Karpas-422 (cell line): ENCODE results near the gene FGD4. TPM values are rescaled to one million over a fixed set of nuclear protein-coding genes. Genes with fewer than 3 reads are reported as not detected.
"Not testable (repeated sequence)": the region's sequence is repeated elsewhere in the genome, so short reads cannot be mapped to it uniquely, and the experiment has no call there.

Experiments
- DNase-seq: peaks from one replicate; pipeline ENCODE4 v3.0.0-alpha.2; 2015
- H2AFZ ChIP-seq: fragments of 200-600 bp; sonication (generic); 2 replicates; pipeline ENCODE4 v1.6.1; 2014; ENCODE audit warnings: antibody characterized with exemption, low read length, mixed read lengths
- H3K27ac ChIP-seq: fragments of 200-600 bp; sonication (generic); 2 replicates; pipeline ENCODE4 v1.5.1; 2014; ENCODE audit warnings: mild to moderate bottlenecking, low read length, moderate library complexity
- H3K27me3 ChIP-seq: fragments of 200-600 bp; sonication (generic); 2 replicates; pipeline ENCODE4 v1.6.1; 2014; ENCODE audit warnings: low read length, mixed read lengths
- H3K36me3 ChIP-seq: fragments of 200-600 bp; sonication (generic); 2 replicates; pipeline ENCODE4 v1.6.1; 2014; ENCODE audit warnings: low read length, mixed read lengths; ENCODE audit not compliant: insufficient read depth
- H3K4me1 ChIP-seq: fragments of 200-600 bp; sonication (generic); 2 replicates; pipeline ENCODE4 v1.6.1; 2014; ENCODE audit warnings: mild to moderate bottlenecking, low read length, mixed read lengths
- H3K4me2 ChIP-seq: fragments of 200-600 bp; sonication (generic); 2 replicates; pipeline ENCODE4 v1.6.1; 2014; ENCODE audit warnings: low read length, low read depth, mild to moderate bottlenecking; ENCODE audit not compliant: poor library complexity, severe bottlenecking
- H3K4me3 ChIP-seq: fragments of 200-600 bp; sonication (generic); 2 replicates; pipeline ENCODE4 v1.5.1; 2014; ENCODE audit warnings: mild to moderate bottlenecking, antibody characterized with exemption, low read length, mixed read lengths
- H3K79me2 ChIP-seq: fragments of 200-600 bp; sonication (generic); 2 replicates; pipeline ENCODE4 v1.6.1; 2014; ENCODE audit warnings: mild to moderate bottlenecking, low read length, mixed read lengths
- H3K9ac ChIP-seq: fragments of 200-600 bp; sonication (generic); 2 replicates; pipeline ENCODE4 v1.6.0; 2014; ENCODE audit warnings: low read length
- H3K9me2 ChIP-seq: fragments of 200-600 bp; sonication (generic), shearing (Covaris generic); replicated peaks from 2 replicates; pipeline ENCODE4 v1.6.0; 2014; ENCODE audit warnings: mild to moderate bottlenecking, low read length, moderate library complexity; ENCODE audit not compliant: insufficient read depth
- H3K9me3 ChIP-seq: fragments of 300-700, 200-600 bp; sonication (generic); 2 replicates; pipeline ENCODE4 v1.6.1; 2014; ENCODE audit warnings: low read length, mixed read lengths
- H4K20me1 ChIP-seq: fragments of 200-600 bp; sonication (generic); 2 replicates; pipeline ENCODE4 v1.6.1; 2014; ENCODE audit warnings: mild to moderate bottlenecking, antibody characterized with exemption, low read length, low read depth; ENCODE audit not compliant: insufficient read depth
- total RNA-seq: library from RNA; depleted of rRNA; stranded (reverse); fragments of >200 nt; shearing (Covaris generic); gene quantifications from 2 replicates; pipeline ENCODE4 v1.2.3, GENCODE V29; 2014; ENCODE audit warnings: low replicate concordance

The FGD4 gene
- total RNA-seq, 1 experiment from 2014 or later, result 0.11 TPM

GRCh38 chr12:32512910-32513309, 113.6 kb downstream of the FGD4 start:
- Histone ChIP-seq H3K36me3 (no peaks in the 10 kb centered on the region), H3K9me3 (no peaks in the 10 kb centered on the region), H3K9me2 (no peaks in the 10 kb centered on the region), H4K20me1 (no peaks in the 10 kb centered on the region; the same call in 1 of the 2 replicates), H3K9ac (no peak overlapping the region), H3K79me2 (no peaks in the 10 kb centered on the region), H3K4me3 (no peak overlapping the region), H3K4me2 (no peak overlapping the region), H3K27me3 (no peaks in the 10 kb centered on the region), H3K27ac (no peak overlapping the region), H3K4me1 (no peaks in the 10 kb centered on the region), H2AFZ (no peak overlapping the region)
- no peak for DNase-seq

- H3K27ac ChIP-seq, result no peak overlapping the region
- no peak overlapping the region for H2AFZ ChIP-seq
- H3K9ac ChIP-seq, result no peak overlapping the region
- no peaks in the 10 kb centered on the region for H3K9me3 ChIP-seq
- no peaks in the 10 kb centered on the region for H3K4me1 ChIP-seq
- DNase-seq, result no peak
- H3K27me3 ChIP-seq, result no peaks in the 10 kb centered on the region
- H3K4me3 ChIP-seq, result no peak overlapping the region
- H3K9me2 ChIP-seq, result no peaks in the 10 kb centered on the region
- H3K4me2 ChIP-seq, result no peak overlapping the region
- H3K79me2 ChIP-seq, result no peaks in the 10 kb centered on the region
- H3K36me3 ChIP-seq, result no peaks in the 10 kb centered on the region
- H4K20me1 ChIP-seq, result no peaks in the 10 kb centered on the region
These were observed 115.9 kb downstream of the FGD4 start for GRCh38 chr12:32515137-32515873.

GRCh38 chr12:32516230-32516629, 116.9 kb downstream of the FGD4 start:
- Histone ChIP-seq H3K4me1 (no peaks in the 10 kb centered on the region), H3K4me2 (no peak overlapping the region), H3K9me2 (no peaks in the 10 kb centered on the region), H4K20me1 (no peaks in the 10 kb centered on the region), H3K27me3 (no peaks in the 10 kb centered on the region), H3K79me2 (no peaks in the 10 kb centered on the region), H3K36me3 (no peaks in the 10 kb centered on the region), H3K4me3 (no peak overlapping the region), H3K27ac (no peak overlapping the region), H3K9me3 (no peaks in the 10 kb centered on the region), H3K9ac (no peak overlapping the region), H2AFZ (no peak overlapping the region)
- DNase-seq, result no peak

- H3K79me2 ChIP-seq, result no peaks in the 10 kb centered on the region
- H3K9me2 ChIP-seq, result no peaks in the 10 kb centered on the region
- H3K9ac ChIP-seq, result no peak overlapping the region
These were observed 118.6 kb downstream of the FGD4 start for GRCh38 chr12:32517966-32518365.

GRCh38 chr12:32519047-32519446, 119.7 kb downstream of the FGD4 start:
- no peak for DNase-seq
- Histone ChIP-seq H3K27me3 (no peaks in the 10 kb centered on the region), H3K27ac (no peak overlapping the region), H3K9ac (no peak overlapping the region), H3K9me2 (no peaks in the 10 kb centered on the region), H3K9me3 (no peaks in the 10 kb centered on the region), H3K4me3 (no peak overlapping the region), H3K4me1 (no peaks in the 10 kb centered on the region), H3K4me2 (no peak overlapping the region), H3K79me2 (no peaks in the 10 kb centered on the region), H2AFZ (no peak overlapping the region), H4K20me1 (no peaks in the 10 kb centered on the region), H3K36me3 (no peaks in the 10 kb centered on the region)

More at GRCh38 chr12:32517966-32518365, 118.6 kb downstream of the FGD4 start:
- DNase-seq, result no peak
- Histone ChIP-seq H3K9me3 (no peaks in the 10 kb centered on the region), H2AFZ (no peak overlapping the region), H3K27me3 (no peaks in the 10 kb centered on the region), H3K36me3 (no peaks in the 10 kb centered on the region), H3K27ac (no peak overlapping the region), H3K4me3 (no peak overlapping the region), H4K20me1 (no peaks in the 10 kb centered on the region), H3K4me2 (no peak overlapping the region), H3K4me1 (no peaks in the 10 kb centered on the region)

- Histone ChIP-seq H3K9ac (no peak overlapping the region), H3K4me3 (no peak overlapping the region), H3K4me2 (no peak overlapping the region), H4K20me1 (no peaks in the 10 kb centered on the region), H3K9me2 (no peaks in the 10 kb centered on the region), H3K36me3 (no peaks in the 10 kb centered on the region), H3K27ac (no peak overlapping the region), H3K27me3 (no peaks in the 10 kb centered on the region), H2AFZ (no peak overlapping the region), H3K4me1 (no peaks in the 10 kb centered on the region), H3K79me2 (no peaks in the 10 kb centered on the region), H3K9me3 (no peaks in the 10 kb centered on the region)
- no peak for DNase-seq
These were observed 123.2 kb downstream of the FGD4 start for GRCh38 chr12:32522331-32523221.

- H3K36me3 ChIP-seq, H3K9me3 ChIP-seq, H3K27me3 ChIP-seq, DNase-seq, H3K9me2 ChIP-seq, H2AFZ ChIP-seq, H3K9ac ChIP-seq, H3K4me1 ChIP-seq, H3K4me3 ChIP-seq, H3K79me2 ChIP-seq, H4K20me1 ChIP-seq, H3K4me2 ChIP-seq, H3K27ac ChIP-seq: not testable (repeated sequence)
These were observed 126.4 kb downstream of the FGD4 start for GRCh38 chr12:32525802-32526201.

GRCh38 chr12:32526343-32526742, 127.0 kb downstream of the FGD4 start:
- H4K20me1 ChIP-seq, H3K9me3 ChIP-seq, H3K9me2 ChIP-seq, DNase-seq, H3K27me3 ChIP-seq, H3K4me1 ChIP-seq, H3K9ac ChIP-seq, H3K4me2 ChIP-seq, H3K27ac ChIP-seq, H3K4me3 ChIP-seq, H3K79me2 ChIP-seq, H2AFZ ChIP-seq, H3K36me3 ChIP-seq: not testable (repeated sequence)
